Measurements from ENCODE around the gene DEPDC1B.
"Not testable (repeated sequence)": the region's sequence is repeated elsewhere in the genome, so short reads cannot be mapped to it uniquely, and the experiment has no call there.

DEPDC1B gene

GRCh38 chr5:60594715-60595477, 105.1 kb downstream of the DEPDC1B start:
- H3K36me3 Mint-ChIP-seq (ENCODE audit: low read depth), result peaks cover 41% of the 10 kb centered on the region
- no peak overlapping the region for H3K4me3 Mint-ChIP-seq
- peak overlapping the region in 2 of 3 experiments; percentile 13 to 91 for H3K27ac Mint-ChIP-seq
- no peaks in the 10 kb centered on the region for H3K27me3 Mint-ChIP-seq (ENCODE audit: low read depth)
- TF ChIP-seq CTCF (IDR thresholded peaks at IDR 0.05; ENCODE audit: unreplicated experiment in 3 of 3), result no peak
- peaks cover 7% of the 10 kb centered on the region for H3K9me3 Mint-ChIP-seq
- H3K4me1 Mint-ChIP-seq, result peaks cover 20% of the 10 kb centered on the region

GRCh38 chr5:60590172-60590571, 109.8 kb downstream of the DEPDC1B start:
- H3K27me3 Mint-ChIP-seq (ENCODE audit: low read depth), result no peaks in the 10 kb centered on the region
- H3K4me3 Mint-ChIP-seq, result no peak overlapping the region
- TF ChIP-seq CTCF (IDR thresholded peaks at IDR 0.05; ENCODE audit: unreplicated experiment in 3 of 3), result no peak
- peaks cover 25% of the 10 kb centered on the region for H3K36me3 Mint-ChIP-seq (ENCODE audit: low read depth)
- peaks cover 7% of the 10 kb centered on the region for H3K9me3 Mint-ChIP-seq
- H3K27ac Mint-ChIP-seq, result no peak overlapping the region
- H3K4me1 Mint-ChIP-seq, result peaks cover 4% of the 10 kb centered on the region

GRCh38 chr5:60587312-60587711, 112.7 kb downstream of the DEPDC1B start:
- not testable (repeated sequence) for H3K27ac Mint-ChIP-seq; H3K27me3 Mint-ChIP-seq (ENCODE audit: low read depth); H3K4me1 Mint-ChIP-seq; H3K4me3 Mint-ChIP-seq; H3K36me3 Mint-ChIP-seq (ENCODE audit: low read depth); H3K9me3 Mint-ChIP-seq

- Mint-ChIP-seq H3K36me3 (ENCODE audit: low read depth) (peaks cover 8% of the 10 kb centered on the region), H3K27me3 (ENCODE audit: low read depth) (peaks cover 3% of the 10 kb centered on the region), H3K27ac (no peak overlapping the region), H3K4me3 (no peak overlapping the region), H3K4me1 (no peaks in the 10 kb centered on the region), H3K9me3 (no peaks in the 10 kb centered on the region)
- TF ChIP-seq CTCF (IDR thresholded peaks at IDR 0.05; ENCODE audit: unreplicated experiment in 3 of 3), result peak; percentile 38 to 63 (median 53)
Measured at GRCh38 chr5:60586307-60586901, 113.6 kb downstream of the DEPDC1B start.

- no peak overlapping the region for H3K4me3 Mint-ChIP-seq
- H3K4me1 Mint-ChIP-seq, result no peaks in the 10 kb centered on the region
- H3K27ac Mint-ChIP-seq, result no peak overlapping the region
- H3K36me3 Mint-ChIP-seq (ENCODE audit: low read depth), result peaks cover 8% of the 10 kb centered on the region
- H3K9me3 Mint-ChIP-seq, result no peaks in the 10 kb centered on the region
- TF ChIP-seq CTCF (IDR thresholded peaks at IDR 0.05; ENCODE audit: unreplicated experiment in 3 of 3), result no peak
- H3K27me3 Mint-ChIP-seq (ENCODE audit: low read depth), result peaks cover 3% of the 10 kb centered on the region
Measured at GRCh38 chr5:60585618-60586017, 114.3 kb downstream of the DEPDC1B start.

GRCh38 chr5:60584304-60584703, 115.7 kb downstream of the DEPDC1B start:
- Mint-ChIP-seq H3K27me3 (ENCODE audit: low read depth) (peaks cover 3% of the 10 kb centered on the region), H3K27ac (no peak overlapping the region), H3K9me3 (peaks cover 3% of the 10 kb centered on the region), H3K4me3 (no peak overlapping the region), H3K4me1 (no peaks in the 10 kb centered on the region), H3K36me3 (ENCODE audit: low read depth) (peaks cover 8% of the 10 kb centered on the region)
- TF ChIP-seq CTCF (IDR thresholded peaks at IDR 0.05; ENCODE audit: unreplicated experiment in 3 of 3), result no peak

Data from nephron (organoid).